H1 (cell line): ENCODE measurements around the gene KCNMA1. TPM values are rescaled to one million over a fixed set of nuclear protein-coding genes. Genes with fewer than 3 reads are reported as not detected.

Source experiments
- CTCF ChIA-PET: fragments of 300-600 bp; sonication (Branson Sonifier 250); formaldehyde crosslinking; loops from one replicate; lab custom pipeline; 2021; ENCODE audit not compliant: partially characterized antibody; lab: Charles Lee
- POLR2A ChIA-PET: fragments of 300-600 bp; sonication (Branson Sonifier 250); formaldehyde crosslinking; loops from one replicate; lab custom pipeline; 2021; ENCODE audit warnings: inconsistent platforms; ENCODE audit not compliant: partially characterized antibody; lab: Charles Lee
- DNase-seq, 2 experiments: peaks; one replicate each; pipeline versions ENCODE4 v3.0.0 to v3.0.0-alpha.2; 2010 to 2022; ENCODE audit warnings: low spot score in 2 of 2, low read depth in 1 of 2, mixed read lengths in 1 of 2
- FAIRE-seq: peaks from 2 replicates; lab custom pipeline; 2011; peaks lifted over from hg19 to GRCh38; lab: Jason Lieb, UNC
- H2AFZ ChIP-seq: 2 replicates; pipeline ENCODE4 v1.8.1; 2012; ENCODE audit warnings: low read length, inconsistent platforms
- H2AK5ac ChIP-seq: 2 replicates; pipeline ENCODE4 v1.6.1; 2013; ENCODE audit warnings: low read depth, low read length
- H2BK120ac ChIP-seq: replicated peaks from 2 replicates; pipeline ENCODE3; 2013; ENCODE audit warnings: low read depth, low read length, inconsistent platforms
- H2BK12ac ChIP-seq: 2 replicates; pipeline ENCODE4 v1.6.1; 2013; ENCODE audit warnings: low read depth, low read length
- H2BK15ac ChIP-seq: 2 replicates; pipeline ENCODE4 v1.6.1; 2013; ENCODE audit warnings: low read length
- H2BK20ac ChIP-seq: 2 replicates; pipeline ENCODE4 v1.6.1; 2013; ENCODE audit warnings: low read length
- H2BK5ac ChIP-seq: 2 replicates; pipeline ENCODE4 v1.6.1; 2013; ENCODE audit warnings: low read depth, low read length
- H3K14ac ChIP-seq: 2 replicates; pipeline ENCODE4 v1.6.1; 2013; ENCODE audit warnings: inconsistent platforms; ENCODE audit not compliant: insufficient read length
- H3K18ac ChIP-seq: 2 replicates; pipeline ENCODE4 v1.6.1; 2013; ENCODE audit warnings: low read length; ENCODE audit errors: extremely low read depth
- H3K23ac ChIP-seq: 2 replicates; pipeline ENCODE4 v1.6.1; 2013; ENCODE audit warnings: inconsistent platforms; ENCODE audit not compliant: insufficient read length
- H3K23me2 ChIP-seq: 2 replicates; pipeline ENCODE4 v1.6.1; 2013; ENCODE audit warnings: low read depth, low read length
- H3K27ac ChIP-seq: 2 replicates; pipeline ENCODE4 v1.6.1; 2011; ENCODE audit warnings: low read depth, low read length, inconsistent platforms
- H3K27me3 ChIP-seq, 4 experiments: replicated peaks in 1 of 4; 1 replicate in 1 of 4; 2 replicates in 3 of 4; pipeline versions ENCODE4 v1.6.1 to v1.8.1; 2011 to 2013; ENCODE audit warnings: low read length in 3 of 4, mild to moderate bottlenecking in 3 of 4, inconsistent platforms in 2 of 4, mixed read lengths in 2 of 4, moderate library complexity in 1 of 4; ENCODE audit not compliant: control insufficient read depth in 3 of 4, insufficient read depth in 3 of 4; ENCODE audit errors: extremely low read depth in 1 of 4
- H3K36me3 ChIP-seq, 4 experiments: 2 replicates each; pipeline versions ENCODE4 v1.6.1 to v1.8.1; 2011 to 2013; ENCODE audit warnings: mild to moderate bottlenecking in 4 of 4, low read length in 3 of 4, moderate library complexity in 2 of 4, control low read depth in 1 of 4, inconsistent platforms in 1 of 4; ENCODE audit not compliant: insufficient read depth in 4 of 4, control insufficient read depth in 2 of 4
- H3K4ac ChIP-seq: replicated peaks from 2 replicates; pipeline ENCODE3; 2013; ENCODE audit warnings: low read length, low read depth, mixed read lengths, inconsistent platforms; ENCODE audit not compliant: insufficient read length
- H3K4me1 ChIP-seq, 4 experiments: replicated peaks in 1 of 4; 1 replicate in 1 of 4; 2 replicates in 3 of 4; pipeline versions ENCODE4 v1.6.1 to v1.8.1; 2011 to 2013; ENCODE audit warnings: low read length in 3 of 4, inconsistent platforms in 2 of 4, mixed read lengths in 1 of 4; ENCODE audit not compliant: insufficient read depth in 4 of 4, control insufficient read depth in 3 of 4
- H3K4me2 ChIP-seq, 2 experiments: 2 replicates each; pipeline versions ENCODE4 v1.6.1 to v1.8.1; 2011 to 2013; ENCODE audit warnings: low read depth in 2 of 2, low read length in 2 of 2, control low read depth in 1 of 2, inconsistent platforms in 1 of 2, mild to moderate bottlenecking in 1 of 2; ENCODE audit not compliant: insufficient read depth in 1 of 2
- H3K4me3 ChIP-seq, 4 experiments: fragments of 200-600, 300-600 bp in 1 of 4; sonication (generic), shearing (Covaris generic), sonication (Bioruptor Twin) in 1 of 4; 2 replicates each; pipeline versions ENCODE4 v1.5.1 to v1.8.1; 2011 to 2016; ENCODE audit warnings: low read length in 4 of 4, low read depth in 3 of 4, control low read depth in 2 of 4, inconsistent platforms in 2 of 4, mild to moderate bottlenecking in 2 of 4, mixed read lengths in 1 of 4, moderate library complexity in 1 of 4; ENCODE audit not compliant: insufficient read depth in 2 of 4; ENCODE audit errors: extremely low read depth in 1 of 4
- H3K56ac ChIP-seq: replicated peaks from 2 replicates; pipeline ENCODE3; 2013; ENCODE audit warnings: low read depth, mild to moderate bottlenecking, mixed read lengths, low read length, inconsistent platforms; ENCODE audit not compliant: insufficient read length
- H3K79me1 ChIP-seq: 2 replicates; pipeline ENCODE4 v1.6.1; 2013; ENCODE audit warnings: low read depth, low read length, control low read depth
- H3K79me2 ChIP-seq, 2 experiments: 2 replicates each; pipeline versions ENCODE4 v1.6.1 to v1.8.1; 2012 to 2013; ENCODE audit warnings: low read length in 2 of 2, mild to moderate bottlenecking in 2 of 2, inconsistent platforms in 1 of 2; ENCODE audit not compliant: insufficient read depth in 2 of 2, control insufficient read depth in 1 of 2
- H3K9ac ChIP-seq, 4 experiments: replicated peaks in 1 of 4; 1 replicate in 1 of 4; 2 replicates in 3 of 4; pipeline versions ENCODE4 v1.6.1 to v1.8.1; 2011 to 2013; ENCODE audit warnings: low read depth in 3 of 4, low read length in 3 of 4, control low read depth in 2 of 4, mild to moderate bottlenecking in 2 of 4, moderate library complexity in 2 of 4, inconsistent platforms in 1 of 4; ENCODE audit errors: extremely low read depth in 1 of 4
- H3K9me3 ChIP-seq, 2 experiments: 2 replicates each; pipeline versions ENCODE4 v1.6.1 to v1.8.1; 2012 to 2013; ENCODE audit warnings: mild to moderate bottlenecking in 2 of 2, moderate library complexity in 2 of 2, control low read depth in 1 of 2, inconsistent platforms in 1 of 2, low read depth in 1 of 2, low read length in 1 of 2, mixed read lengths in 1 of 2; ENCODE audit not compliant: insufficient read depth in 2 of 2
- H4K20me1 ChIP-seq, 2 experiments: replicated peaks in 1 of 2; 2 replicates each; pipeline versions ENCODE3 to v1.8.1; 2011 to 2013; ENCODE audit warnings: inconsistent platforms in 2 of 2, low read length in 2 of 2, mild to moderate bottlenecking in 1 of 2; ENCODE audit not compliant: insufficient read depth in 2 of 2, control insufficient read depth in 1 of 2
- H4K5ac ChIP-seq: 2 replicates; pipeline ENCODE4 v1.6.1; 2013; ENCODE audit warnings: low read length, low read depth, mixed read lengths, inconsistent platforms; ENCODE audit not compliant: insufficient read length
- H4K8ac ChIP-seq: 2 replicates; pipeline ENCODE4 v1.8.0; 2013; ENCODE audit warnings: mild to moderate bottlenecking, moderate library complexity, low read length, inconsistent platforms; ENCODE audit not compliant: insufficient read depth; ENCODE audit errors: extremely low read depth
- H4K91ac ChIP-seq: replicated peaks from 2 replicates; pipeline ENCODE3; 2013; ENCODE audit warnings: low read length, mixed read lengths, inconsistent platforms; ENCODE audit not compliant: insufficient read length
- CHD1 ChIP-seq: IDR thresholded peaks from 2 replicates; pipeline ENCODE4 v1.6.1; 2012; ENCODE audit warnings: low read depth, low read length, improper control_type of control experiment
- EP300 ChIP-seq, 2 experiments: IDR thresholded peaks; 1 replicate in 1 of 2; 2 replicates in 1 of 2; pipeline ENCODE4 v1.6.1; 2011 to 2012; ENCODE audit warnings: low read depth in 2 of 2, low read length in 2 of 2, mild to moderate bottlenecking in 2 of 2, borderline replicate concordance in 1 of 2, inconsistent platforms in 1 of 2, moderate library complexity in 1 of 2
- KDM4A ChIP-seq: IDR thresholded peaks from one replicate; pipeline ENCODE4 v1.7.1; 2012; ENCODE audit warnings: low read depth, mild to moderate bottlenecking, moderate library complexity, low read length, inconsistent platforms; ENCODE audit not compliant: severe bottlenecking
- KDM5A ChIP-seq: fragments of 200-600 bp; IDR thresholded peaks from 2 replicates; pipeline ENCODE4 v1.7.1; 2012; ENCODE audit warnings: mild to moderate bottlenecking, low read length, inconsistent platforms, mixed read lengths
- RBBP5 ChIP-seq: IDR thresholded peaks from 2 replicates; pipeline ENCODE4 v1.7.1; 2012; ENCODE audit warnings: low read depth, mild to moderate bottlenecking, inconsistent platforms, low read length, moderate library complexity, borderline replicate concordance
- RXRA ChIP-seq: IDR thresholded peaks from 2 replicates; pipeline ENCODE4 v1.6.1; 2011; ENCODE audit warnings: low read depth, mild to moderate bottlenecking, low read length, moderate library complexity; ENCODE audit not compliant: insufficient read depth
- SAP30 ChIP-seq: fragments of 300-600 bp; sonication (generic); IDR thresholded peaks from 2 replicates; pipeline ENCODE4 v1.7.1; 2012; ENCODE audit warnings: low read length, moderate library complexity, mild to moderate bottlenecking, inconsistent platforms; ENCODE audit not compliant: insufficient read depth, insufficient replicate concordance
- TEAD4 ChIP-seq: IDR thresholded peaks from 2 replicates; pipeline ENCODE4 v1.6.1; 2012; ENCODE audit warnings: low read depth, low read length, inconsistent platforms, mixed read lengths
- YY1 ChIP-seq: IDR thresholded peaks from 2 replicates; pipeline ENCODE4 v1.6.1; 2011; ENCODE audit warnings: low read depth, mild to moderate bottlenecking, low read length
- WGBS, 2 experiments: shearing (Covaris generic) in 1 of 2; methylation state at CpG; one replicate each; pipeline versions ENCODE4 v1.1.6 to v1.1.7; 2013 to 2015; ENCODE audit warnings: low lambda C conversion rate in 2 of 2, mixed read lengths in 2 of 2, inconsistent platforms in 1 of 2, low coverage in 1 of 2, missing lambda C conversion rate in 1 of 2; ENCODE audit not compliant: insufficient replicate concordance in 2 of 2, insufficient coverage in 1 of 2, insufficient read length in 1 of 2; ENCODE audit errors: extremely low coverage in 1 of 2, missing lambda C conversion rate in 1 of 2; 5-methylcytosine and 5-hydroxymethylcytosine counted together
- polyA plus RNA-seq, 7 experiments: library from polyadenylated mRNA; depleted of rRNA in 3 of 7; stranded (reverse) in 5 of 7; unstranded in 2 of 7; fragments of >200 nt in 5 of 7; fragments of 200-250 nt in 2 of 7; gene quantifications; 1 replicate in 5 of 7; 2 replicates in 1 of 7; 4 replicates in 1 of 7; pipeline versions ENCODE4 v1.2.1 to v1.2.3, GENCODE V29; 2011 to 2013; ENCODE audit warnings: missing spikeins in 2 of 7, mixed read lengths in 2 of 7
- total RNA-seq: library from RNA; stranded (reverse); fragmentation: NEBNext Ultra II Directional; extraction: Animal tissue kit (Norgen Biotek cat#: 25700); gene quantifications from 2 replicates; pipeline ENCODE4 v1.2.1, GENCODE V29; 2021

KCNMA1 gene
- total and polyA plus RNA-seq, 2 of the 8 experiments (the other 6 are each of a cell fraction or from before 2014, with no cell fraction given) = 10.2 to 11.1 TPM

DNA sequence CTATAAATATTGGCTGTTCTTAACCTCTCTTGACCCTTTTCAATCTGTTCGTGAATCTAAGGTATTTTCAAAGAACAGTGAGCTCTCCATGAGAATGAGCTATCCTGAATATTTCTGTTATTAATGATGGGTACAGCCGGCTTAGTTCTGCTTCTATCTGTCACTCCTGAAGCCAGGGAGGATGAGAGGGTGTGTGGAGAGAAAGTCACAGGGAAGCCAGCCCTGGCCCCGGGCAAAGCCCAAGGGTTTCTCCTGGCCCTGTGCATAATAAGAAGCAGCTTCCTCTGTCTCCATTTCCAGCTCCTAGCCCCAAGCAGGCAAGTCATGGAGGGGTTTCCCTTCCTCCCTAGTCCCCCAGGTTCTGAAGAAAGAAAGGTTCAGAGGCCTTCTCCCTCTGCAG is 151.1 kb downstream of the KCNMA1 start:
- no peak overlapping the region for H3K27ac ChIP-seq
- H2BK20ac ChIP-seq = no peak overlapping the region
- 87% methylated on average over 3 of the region's 3 CpGs; no CpG with 5 or more reads in 1 of the 2 experiments for WGBS, 2 experiments

More for the DNA sequence above, 151.1 kb downstream of the KCNMA1 start:
- Histone ChIP-seq H4K20me1 (no peaks in the 10 kb centered on the region), H3K23ac (no peak overlapping the region), H3K4ac (no peak overlapping the region), H3K4me1 (no peaks in the 10 kb centered on the region), H3K9me3 (no peaks in the 10 kb centered on the region), H3K9ac (no peak overlapping the region), H2AFZ (no peak overlapping the region), H2BK120ac (no peak overlapping the region), H3K79me1 (no peaks in the 10 kb centered on the region), H3K14ac (no peak overlapping the region), H3K79me2 (no peaks in the 10 kb centered on the region), H3K4me3 (no peak overlapping the region), H2BK5ac (no peak overlapping the region), H3K18ac (no peak overlapping the region), H3K27me3 (no peaks in the 10 kb centered on the region), H2AK5ac (no peak overlapping the region), H4K8ac (no peak overlapping the region), H3K56ac (no peak overlapping the region), H3K23me2 (peaks cover 3% of the 10 kb centered on the region; the same call in 1 of the 2 replicates), H4K5ac (no peak overlapping the region), H2BK12ac (no peak overlapping the region), H3K36me3 (no peaks in the 10 kb centered on the region), H3K4me2 (no peak overlapping the region), H4K91ac (no peak overlapping the region), H2BK15ac (no peak overlapping the region)
- ChIA-PET POLR2A (no interaction called here), CTCF (interaction anchor here (0.8 to 1.7 kb wide), 12 partner anchors 8 to 312 kb away, joined by 3 to 10 read pairs (median 4); no protein-coding TSS in a partner anchor)
- DNase-seq (no peak), FAIRE-seq (no peak)
- no peak for TF ChIP-seq EP300 (IDR thresholded peaks at IDR 0.05; ENCODE audit: borderline replicate concordance in 1 of 2, low read depth in 2 of 2, low read length in 2 of 2)
- no peak for TF ChIP-seq CHD1
- TF ChIP-seq TEAD4 = no peak
- TF ChIP-seq KDM5A = no peak
- TF ChIP-seq YY1 = no peak
- TF ChIP-seq RXRA = no peak
- TF ChIP-seq SAP30 = no peak
- no peak for TF ChIP-seq KDM4A
- TF ChIP-seq RBBP5 = no peak
